ENCODE measurements around the gene IFNW1.
"Not testable (repeated sequence)": the region's sequence is repeated elsewhere in the genome, so short reads cannot be mapped to it uniquely, and the experiment has no call there.

Gene IFNW1

DNA sequence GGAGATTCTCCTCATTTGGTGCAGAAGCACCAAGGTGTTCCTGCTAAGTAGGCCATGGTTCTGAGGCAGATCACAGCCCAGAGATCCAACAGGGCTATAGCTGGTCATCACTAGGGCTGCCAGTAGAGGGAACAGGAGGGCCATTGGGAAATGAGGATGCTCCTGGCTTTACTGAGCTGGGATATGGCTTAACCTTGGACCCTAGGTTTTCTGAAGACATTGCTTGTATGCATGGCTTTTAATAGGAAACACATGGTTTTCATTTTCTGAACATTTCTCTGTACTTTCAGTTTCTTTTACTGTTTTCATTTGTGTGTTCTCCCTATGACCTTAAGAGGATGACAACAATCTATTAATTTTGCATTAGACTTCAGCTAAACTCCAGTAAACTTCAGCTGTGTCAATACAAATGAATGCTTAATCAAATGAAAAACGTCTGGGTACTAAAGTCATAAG is at the start of gene IFNW1:
TSS of gene IFNW1 (minus strand) at position 406 of the 456 bp plus-strand sequence. CDS start at position 144, 262 bp downstream.
- DNase-seq (ENCODE audit: low read depth) = no peak
- TF ChIP-seq, protein P1, sequence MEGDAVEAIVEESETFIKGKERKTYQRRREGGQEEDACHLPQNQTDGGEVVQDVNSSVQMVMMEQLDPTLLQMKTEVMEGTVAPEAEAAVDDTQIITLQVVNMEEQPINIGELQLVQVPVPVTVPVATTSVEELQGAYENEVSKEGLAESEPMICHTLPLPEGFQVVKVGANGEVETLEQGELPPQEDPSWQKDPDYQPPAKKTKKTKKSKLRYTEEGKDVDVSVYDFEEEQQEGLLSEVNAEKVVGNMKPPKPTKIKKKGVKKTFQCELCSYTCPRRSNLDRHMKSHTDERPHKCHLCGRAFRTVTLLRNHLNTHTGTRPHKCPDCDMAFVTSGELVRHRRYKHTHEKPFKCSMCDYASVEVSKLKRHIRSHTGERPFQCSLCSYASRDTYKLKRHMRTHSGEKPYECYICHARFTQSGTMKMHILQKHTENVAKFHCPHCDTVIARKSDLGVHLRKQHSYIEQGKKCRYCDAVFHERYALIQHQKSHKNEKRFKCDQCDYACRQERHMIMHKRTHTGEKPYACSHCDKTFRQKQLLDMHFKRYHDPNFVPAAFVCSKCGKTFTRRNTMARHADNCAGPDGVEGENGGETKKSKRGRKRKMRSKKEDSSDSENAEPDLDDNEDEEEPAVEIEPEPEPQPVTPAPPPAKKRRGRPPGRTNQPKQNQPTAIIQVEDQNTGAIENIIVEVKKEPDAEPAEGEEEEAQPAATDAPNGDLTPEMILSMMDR (conservative IDR thresholded peaks at IDR 0.05; ENCODE audit: low read length) = 0 out of 2 replicates have a peak, but pooled peaks have one; percentile 18
- H3K4me3 ChIP-seq (ENCODE audit: low read length) = no peak within 1 kb of the TSS

DNA sequence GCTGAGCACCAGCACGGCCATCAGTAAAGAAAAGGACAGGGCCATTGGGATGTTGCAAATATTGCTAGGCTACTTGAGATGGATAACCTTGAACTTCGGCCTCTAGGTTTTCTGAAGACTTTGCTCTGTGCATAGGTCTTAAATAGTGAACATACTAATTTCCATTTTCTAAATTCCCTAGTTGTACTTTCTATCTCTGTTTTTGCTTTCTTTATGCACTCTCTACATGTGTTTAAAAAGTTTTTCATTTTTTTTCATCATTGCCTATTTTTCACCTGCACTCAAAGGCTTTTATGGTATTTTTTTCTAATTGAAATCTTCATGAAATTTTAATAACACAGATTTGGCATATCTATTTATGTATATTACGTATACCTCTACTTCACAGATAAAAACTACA is 45.9 kb upstream of the IFNW1 start, which contains the start of gene IFNA4:
TSS of gene IFNA4 (minus strand) at position 101 of the 400 bp plus-strand sequence. CDS start at position 45, 56 bp downstream.
- not testable (repeated sequence) for H3K4me3 ChIP-seq (ENCODE audit: low read length); DNase-seq (ENCODE audit: low read depth)

DNA sequence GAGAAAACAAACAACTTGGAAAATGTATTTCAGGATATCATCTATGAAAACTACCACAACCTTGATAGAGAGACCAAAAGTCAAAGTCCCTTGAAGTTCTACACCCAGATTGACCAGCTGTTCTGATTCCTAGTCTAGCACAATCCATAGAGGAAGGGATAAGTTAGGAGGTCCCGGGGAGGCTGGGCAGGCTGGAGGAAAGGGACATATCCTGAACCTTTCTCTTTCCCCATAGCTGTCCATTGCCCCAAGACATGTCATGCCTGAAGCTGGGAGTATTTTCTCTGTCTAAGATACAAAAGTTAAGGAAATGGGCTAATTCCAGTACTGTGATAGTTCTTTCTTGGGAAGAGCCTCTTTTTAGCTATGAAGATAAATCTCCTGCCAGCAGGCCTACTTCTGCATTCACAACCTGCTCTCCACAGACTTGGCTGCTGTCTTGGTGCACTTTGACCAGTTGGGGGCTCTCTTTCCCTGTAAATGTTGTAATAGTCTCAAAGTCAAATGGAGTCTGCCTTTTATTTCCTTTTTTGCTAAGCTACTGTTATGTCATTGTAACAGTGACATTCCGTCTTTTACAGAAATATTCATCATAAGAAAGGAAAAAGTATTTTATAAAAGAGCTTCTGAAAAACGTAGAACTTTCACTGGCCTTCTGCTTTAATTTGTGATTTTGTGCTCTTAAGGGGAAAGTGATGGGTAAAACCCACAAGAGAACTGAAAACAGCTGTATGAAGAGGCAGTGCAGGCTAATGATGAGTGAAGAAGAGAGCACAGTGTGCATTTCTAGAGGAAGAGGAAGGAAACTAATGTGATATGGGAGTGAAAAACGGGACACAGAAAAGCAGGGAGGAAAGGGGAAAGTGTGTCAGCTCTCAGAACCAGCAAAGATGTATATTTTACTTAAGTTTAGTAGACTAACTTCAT is 41.4 kb upstream of the IFNW1 start:
- not testable (repeated sequence) for DNase-seq (ENCODE audit: low read depth); H3K4me3 ChIP-seq (ENCODE audit: low read length)
- TF ChIP-seq, protein P1 (conservative IDR thresholded peaks at IDR 0.05; ENCODE audit: low read length) = peak; percentile 46

DNA sequence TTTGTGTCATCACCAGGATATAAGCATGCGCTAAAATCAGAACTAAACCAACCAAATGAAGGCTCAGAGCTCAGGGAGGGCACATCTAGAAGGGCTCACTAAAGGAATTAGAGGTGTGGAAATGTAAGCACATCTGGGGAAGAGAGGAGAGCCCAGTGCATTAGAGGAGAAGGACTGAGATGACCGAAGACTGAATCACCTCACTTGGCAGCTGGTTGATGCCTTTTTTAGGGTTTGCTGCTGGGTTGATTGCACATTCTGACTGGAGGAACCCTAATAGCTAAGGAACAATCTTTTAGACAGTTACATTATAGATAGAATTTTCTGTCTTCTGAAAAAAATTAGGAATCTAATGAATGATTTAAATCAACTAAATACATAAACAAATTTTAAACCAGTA is 33.0 kb upstream of the IFNW1 start:
- TF ChIP-seq, protein P1 (conservative IDR thresholded peaks at IDR 0.05; ENCODE audit: low read length) = no peak
- DNase-seq (ENCODE audit: low read depth) = no peak
- H3K4me3 ChIP-seq (ENCODE audit: low read length) = no peak overlapping the region

DNA sequence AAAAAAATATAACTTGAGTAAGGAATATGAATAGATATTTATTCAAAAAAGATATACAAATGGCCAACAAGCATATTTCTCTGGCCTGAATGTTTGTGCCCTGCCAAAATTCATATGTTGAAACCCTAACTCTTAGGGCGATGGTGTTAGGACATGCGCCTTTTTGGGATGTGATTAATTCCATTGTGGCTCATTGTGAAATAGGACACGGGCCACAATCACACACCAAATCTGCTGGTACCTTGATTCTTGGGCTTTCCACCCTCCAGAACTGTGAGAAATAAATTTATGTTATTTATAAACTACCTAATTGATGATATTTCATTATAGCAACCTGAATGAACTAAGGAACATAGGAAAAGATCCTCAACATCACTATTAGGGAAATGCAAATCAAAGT is 30.5 kb upstream of the IFNW1 start:
- no peak overlapping the region for H3K4me3 ChIP-seq (ENCODE audit: low read length)
- TF ChIP-seq, protein P1 (conservative IDR thresholded peaks at IDR 0.05; ENCODE audit: low read length) = no peak
- no peak for DNase-seq (ENCODE audit: low read depth)

DNA sequence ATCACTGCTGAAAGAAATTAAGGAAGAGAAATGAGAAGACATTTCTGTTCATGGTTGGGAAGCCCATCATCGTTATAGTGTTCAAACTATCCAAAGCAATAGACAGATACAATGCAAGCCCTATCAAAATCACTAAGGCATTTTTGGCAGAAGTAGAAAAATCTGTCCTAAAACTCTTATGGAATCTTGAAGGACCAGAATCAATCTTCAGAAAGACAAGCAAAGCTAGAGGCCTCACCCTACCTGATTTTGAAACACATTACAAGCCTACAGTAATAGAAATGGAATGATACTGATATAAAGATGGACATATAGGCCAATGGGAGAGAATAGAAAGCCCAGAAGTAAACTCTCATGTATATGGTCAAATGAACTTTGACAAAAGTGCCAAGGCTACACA is 29.7 kb upstream of the IFNW1 start:
- no peak overlapping the region for H3K4me3 ChIP-seq (ENCODE audit: low read length)
- TF ChIP-seq, protein P1 (conservative IDR thresholded peaks at IDR 0.05; ENCODE audit: low read length) = no peak
- DNase-seq (ENCODE audit: low read depth) = no peak

DNA sequence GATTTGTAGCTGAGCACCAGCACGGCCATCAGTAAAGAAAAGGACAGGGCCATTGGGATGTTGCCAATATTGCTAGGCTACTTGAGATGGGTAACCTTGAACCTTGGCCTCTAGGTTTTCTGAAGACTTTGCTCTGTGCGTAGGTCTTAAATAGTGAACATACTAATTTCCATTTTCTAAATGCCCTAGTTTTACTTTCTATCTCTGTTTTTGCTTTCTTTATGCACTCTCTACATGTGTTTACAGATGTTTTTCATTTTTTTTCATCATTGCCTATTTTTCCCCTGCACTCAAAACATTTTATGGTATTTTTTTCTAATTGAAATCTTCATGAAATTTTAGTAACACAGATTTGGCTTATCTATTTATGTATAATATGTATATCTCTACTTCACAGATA is 24.9 kb upstream of the IFNW1 start, which contains the start of gene IFNA21:
TSS of gene IFNA21 (minus strand) at position 101 of the 400 bp plus-strand sequence. CDS start at position 53, 48 bp downstream.
- not testable (repeated sequence) for DNase-seq (ENCODE audit: low read depth); H3K4me3 ChIP-seq (ENCODE audit: low read length)

DNA sequence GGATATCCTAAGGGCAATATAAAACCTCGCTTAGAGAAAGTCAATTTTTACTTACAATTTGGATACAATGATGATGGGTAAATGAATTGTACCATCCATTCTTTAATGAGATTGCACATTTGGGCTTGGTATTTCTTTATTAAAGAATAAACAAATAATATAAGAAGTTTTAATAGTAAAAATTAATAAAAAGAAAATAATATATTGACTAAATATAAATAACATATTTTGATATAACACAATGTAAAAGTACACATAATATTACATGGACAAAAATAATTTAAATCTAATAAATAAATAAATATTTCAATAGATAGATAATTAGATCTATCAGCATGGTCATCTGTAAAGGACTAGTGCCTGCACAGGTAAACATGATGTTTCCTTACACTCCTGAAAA is 23.9 kb upstream of the IFNW1 start:
- DNase-seq (ENCODE audit: low read depth) = no peak
- no peak overlapping the region for H3K4me3 ChIP-seq (ENCODE audit: low read length)
- TF ChIP-seq, protein P1 (conservative IDR thresholded peaks at IDR 0.05; ENCODE audit: low read length) = no peak
